Urinary bladder (tissue), 4 donors: ENCODE measurements around the gene ACSL6. TPM values are rescaled to one million over a fixed set of nuclear protein-coding genes. Genes with fewer than 3 reads are reported as not detected.

Source experiments
- DNase-seq: peaks from one replicate; pipeline ENCODE4 v3.0.0-alpha.2; 2015; ENCODE audit errors: extremely low spot score
- H3K27ac ChIP-seq: one replicate; pipeline ENCODE4 v1.5.1; 2013; ENCODE audit warnings: low read depth, mild to moderate bottlenecking, moderate library complexity
- H3K36me3 ChIP-seq: one replicate; pipeline ENCODE4 v1.6.1; 2013; ENCODE audit warnings: mild to moderate bottlenecking, moderate library complexity; ENCODE audit not compliant: insufficient read depth
- H3K4me1 ChIP-seq: one replicate; pipeline ENCODE4 v1.6.1; 2013; ENCODE audit warnings: mild to moderate bottlenecking, moderate library complexity; ENCODE audit not compliant: insufficient read depth
- H3K4me3 ChIP-seq: one replicate; pipeline ENCODE4 v1.5.1; 2013; ENCODE audit warnings: low read depth, low read length
- WGBS: extraction: QIAGEN DNeasy Blood & Tissue Kit; methylation state at CpG from one replicate; pipeline ENCODE4 v1.1.7; 2013; 5-methylcytosine and 5-hydroxymethylcytosine counted together
- polyA plus RNA-seq: library from polyadenylated mRNA; stranded (reverse); fragments of 200-250 nt; gene quantifications from one replicate; pipeline ENCODE4 v1.2.3, GENCODE V29; 2013
- total RNA-seq: library from RNA; depleted of rRNA; stranded (reverse); fragments of >200 nt; gene quantifications from one replicate; pipeline ENCODE4 v1.2.3, GENCODE V29; 2014
- donor health status: healthy with polysubstance abuse.
- donor health status: healthy.

The ACSL6 gene
- total and polyA plus RNA-seq, 2 donors = 0.42 to 2.3 TPM

DNA sequence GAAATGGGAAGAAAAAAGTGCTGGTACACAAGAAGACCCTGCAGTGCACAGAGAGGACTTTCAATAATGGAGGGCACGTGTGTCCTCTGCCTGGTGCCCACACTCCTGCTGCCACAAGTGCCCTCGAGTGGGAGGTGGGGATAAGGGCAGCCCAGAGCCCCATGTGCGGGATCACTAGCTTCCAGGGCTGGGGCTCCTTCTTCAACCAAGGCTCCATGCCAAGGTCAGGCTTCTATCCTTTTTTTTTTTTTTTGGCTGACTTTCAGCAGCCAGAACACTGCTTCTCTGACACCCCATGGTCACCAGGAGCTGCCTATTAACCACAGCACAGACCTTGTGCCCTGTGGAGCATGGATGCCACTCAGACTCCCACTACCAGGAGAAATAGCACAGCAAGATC lies 7.5 kb downstream of the ACSL6 start:
- WGBS = 85% methylated on average over 3 of the region's 3 CpGs
- DNase-seq = no peak
- Histone ChIP-seq H3K27ac (no peak overlapping the region), H3K4me1 (no peaks in the 10 kb centered on the region), H3K4me3 (no peak overlapping the region), H3K36me3 (no peaks in the 10 kb centered on the region)

GRCh38 chr5:132003170-132003744 lies 8.2 kb downstream of the ACSL6 start:
- WGBS = 42% methylated on average over 12 of the region's 12 CpGs
- H3K4me1 ChIP-seq = no peaks in the 10 kb centered on the region
- no peak for DNase-seq
- no peak overlapping the region for H3K4me3 ChIP-seq
- H3K36me3 ChIP-seq = no peaks in the 10 kb centered on the region
- no peak overlapping the region for H3K27ac ChIP-seq

DNA sequence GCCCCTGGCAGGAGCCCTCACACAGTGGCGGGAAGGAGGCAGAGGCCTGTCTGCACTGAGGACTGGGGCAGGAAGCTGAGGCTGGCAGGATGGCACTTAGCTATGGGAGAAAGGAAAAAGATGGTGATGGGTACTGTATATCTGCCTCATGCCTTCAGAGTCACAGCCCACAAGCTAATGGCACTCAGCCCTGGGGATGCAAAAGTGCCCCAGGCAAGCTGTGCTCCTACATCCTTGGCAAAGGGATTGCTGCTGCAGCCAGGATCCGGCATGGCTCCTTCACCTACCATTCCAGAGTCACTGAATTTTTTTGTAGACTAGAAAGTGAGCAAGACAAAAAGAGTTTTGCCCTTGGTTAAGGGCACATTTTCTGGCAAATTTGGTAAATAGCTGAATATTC lies 8.7 kb downstream of the ACSL6 start:
- Histone ChIP-seq H3K4me3 (no peak overlapping the region), H3K27ac (no peak overlapping the region), H3K36me3 (no peaks in the 10 kb centered on the region), H3K4me1 (no peaks in the 10 kb centered on the region)
- 90% methylated on average over 2 of the region's 2 CpGs for WGBS
- DNase-seq = no peak

- DNase-seq = no peak
- no peak overlapping the region for H3K4me3 ChIP-seq
- no peaks in the 10 kb centered on the region for H3K36me3 ChIP-seq
- no peak overlapping the region for H3K27ac ChIP-seq
- H3K4me1 ChIP-seq = no peaks in the 10 kb centered on the region
- WGBS = 62% methylated on average over 11 of the region's 11 CpGs
Measured at GRCh38 chr5:132001647-132002561, 9.6 kb downstream of the ACSL6 start.

- WGBS = 83% methylated on average over 7 of the region's 7 CpGs
- Histone ChIP-seq H3K4me3 (no peak overlapping the region), H3K36me3 (no peaks in the 10 kb centered on the region), H3K27ac (no peak overlapping the region), H3K4me1 (no peaks in the 10 kb centered on the region)
- no peak for DNase-seq
Measured at GRCh38 chr5:132000677-132001453, 10.6 kb downstream of the ACSL6 start.

- H3K36me3 ChIP-seq = no peaks in the 10 kb centered on the region
- no peak overlapping the region for H3K27ac ChIP-seq
- WGBS = 89% methylated on average over 2 of the region's 2 CpGs
- DNase-seq = no peak
- no peaks in the 10 kb centered on the region for H3K4me1 ChIP-seq
- no peak overlapping the region for H3K4me3 ChIP-seq
Measured at GRCh38 chr5:132000241-132000490, 11.3 kb downstream of the ACSL6 start.

GRCh38 chr5:131999441-132000240 lies 11.8 kb downstream of the ACSL6 start:
- Histone ChIP-seq H3K4me3 (no peak overlapping the region), H3K27ac (no peak overlapping the region), H3K4me1 (no peaks in the 10 kb centered on the region), H3K36me3 (no peaks in the 10 kb centered on the region)
- DNase-seq = no peak
- 49% methylated on average over 13 of the region's 13 CpGs for WGBS

DNA sequence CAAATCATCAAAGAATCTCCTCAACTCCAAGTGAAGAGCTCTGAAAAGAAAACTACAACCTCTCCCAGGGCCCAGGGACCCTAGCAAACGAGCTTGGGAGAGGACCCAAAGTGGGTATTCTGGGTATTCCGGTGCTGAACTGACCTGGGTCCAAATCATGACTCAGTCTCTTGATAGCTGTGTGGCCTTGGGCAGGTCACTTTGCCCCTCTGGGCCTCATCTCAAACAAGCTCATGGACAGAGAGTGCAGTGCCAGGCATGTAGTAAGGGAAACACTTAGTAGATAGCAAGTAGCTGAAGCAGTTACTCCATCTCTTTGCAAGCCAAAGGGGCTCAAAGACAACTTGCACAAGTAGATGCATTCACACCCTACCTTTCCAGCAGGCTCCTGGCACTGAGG lies 12.4 kb downstream of the ACSL6 start:
- no peak overlapping the region for H3K27ac ChIP-seq
- H3K36me3 ChIP-seq = no peaks in the 10 kb centered on the region
- no peak overlapping the region for H3K4me3 ChIP-seq
- WGBS = 88% methylated on average over 2 of the region's 2 CpGs
- no peak for DNase-seq
- H3K4me1 ChIP-seq = no peaks in the 10 kb centered on the region

GRCh38 chr5:131998431-131999040 lies 12.9 kb downstream of the ACSL6 start:
- Histone ChIP-seq H3K4me3 (no peak overlapping the region), H3K27ac (no peak overlapping the region), H3K4me1 (no peaks in the 10 kb centered on the region), H3K36me3 (no peaks in the 10 kb centered on the region)
- DNase-seq = no peak
- 80% methylated on average over 4 of the region's 4 CpGs for WGBS

DNA sequence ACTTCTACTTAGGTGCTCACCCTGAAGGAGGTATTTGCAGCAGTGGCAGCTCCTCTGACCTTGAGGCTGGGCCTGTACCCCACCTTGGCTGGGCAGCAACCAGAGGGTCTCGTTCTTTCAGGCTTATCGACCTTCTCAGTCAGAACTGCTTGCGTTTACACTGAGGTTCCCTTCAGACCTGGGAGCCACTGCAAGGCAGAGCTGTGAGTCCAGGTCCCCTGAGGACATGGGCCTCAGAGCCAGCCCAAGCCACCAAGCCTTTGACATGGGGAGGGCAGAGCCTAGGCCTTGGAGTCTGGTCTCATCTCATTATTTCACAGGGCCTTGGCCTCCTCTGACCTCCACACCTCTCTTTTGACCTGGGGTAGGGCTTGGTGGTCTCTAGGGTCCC lies 13.7 kb downstream of the ACSL6 start:
- WGBS = 97% methylated on average over 3 of the region's 3 CpGs

DNA sequence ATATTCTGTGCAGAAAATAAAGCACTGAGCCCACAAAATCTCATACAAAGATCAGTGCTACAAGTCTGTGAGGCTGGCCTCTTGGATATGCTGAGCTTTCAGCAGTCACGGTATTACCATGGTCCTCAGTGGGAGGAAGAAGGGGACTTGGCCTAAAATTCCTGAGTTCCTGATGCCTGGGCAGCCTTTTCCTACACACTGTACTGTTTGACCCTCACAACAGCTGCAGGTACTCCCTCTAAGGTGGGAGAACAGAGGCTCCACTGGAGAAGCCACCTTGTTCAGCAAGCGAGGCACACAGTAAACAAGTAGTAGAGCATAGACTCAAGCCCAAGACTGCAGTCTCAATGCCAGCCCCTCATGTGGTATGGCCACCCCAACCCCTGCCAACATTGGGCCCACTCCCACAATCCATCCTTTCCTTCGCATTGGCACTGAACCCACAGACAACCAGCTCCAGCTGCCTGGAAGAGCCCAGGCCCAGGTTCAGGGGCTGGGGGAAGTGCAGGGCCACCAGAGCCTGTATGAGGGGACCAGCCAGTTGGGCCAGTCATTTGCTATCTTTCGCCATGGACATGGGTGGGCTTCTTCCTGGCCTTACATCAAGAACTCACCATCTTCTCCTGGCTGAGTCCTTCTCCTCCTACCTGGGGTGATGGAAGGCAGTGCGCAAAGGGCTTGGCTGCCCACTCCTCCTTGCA lies 14.3 kb downstream of the ACSL6 start:
- 93% methylated on average over 5 of the region's 5 CpGs for WGBS
- Histone ChIP-seq H3K36me3 (no peaks in the 10 kb centered on the region), H3K4me3 (no peak overlapping the region), H3K27ac (no peak overlapping the region), H3K4me1 (no peaks in the 10 kb centered on the region)
- DNase-seq = no peak

More for the DNA sequence above, 13.7 kb downstream of the ACSL6 start:
- H3K4me3 ChIP-seq = no peak overlapping the region
- no peak overlapping the region for H3K27ac ChIP-seq
- no peaks in the 10 kb centered on the region for H3K36me3 ChIP-seq
- H3K4me1 ChIP-seq = no peaks in the 10 kb centered on the region
- no peak for DNase-seq

- H3K36me3 ChIP-seq = no peaks in the 10 kb centered on the region
- no peak overlapping the region for H3K27ac ChIP-seq
- DNase-seq = no peak
- 57% methylated on average over 6 of the region's 6 CpGs for WGBS
- no peak overlapping the region for H3K4me3 ChIP-seq
- no peaks in the 10 kb centered on the region for H3K4me1 ChIP-seq
Measured at GRCh38 chr5:131996210-131997025, 15.0 kb downstream of the ACSL6 start.
